HepG2 (cell line): Measurements from ENCODE around the gene TMEM164. TPM values are rescaled to one million over a fixed set of nuclear protein-coding genes. Genes with fewer than 3 reads are reported as not detected.

ENCODE experiments used
- ATAC-seq: fragments of 200-7000 bp; cut with Tn5 transposase; 3 replicates; pipeline ENCODE4 v1.9.1; 2020; ENCODE audit warnings: mild to moderate bottlenecking, moderate library complexity
- BruUV-seq: library from RNA; stranded (reverse); fragments of 400-500 nt; replicated peaks from 2 replicates; lab custom pipeline; 2021; lab: Mats Ljungman, UMichigan
- CTCF ChIA-PET: fragments of 300-600 bp; formaldehyde crosslinking; extraction: SDS; loops from one replicate; lab custom pipeline; 2021; ENCODE audit warnings: low total read pairs, inconsistent platforms, low intra/inter-chr PET ratio; lab: Yijun Ruan, JAX
- POLR2A ChIA-PET: fragments of 350-600 bp; sonication (Branson Sonifier 250); formaldehyde crosslinking; loops from one replicate; lab custom pipeline; 2020; ENCODE audit warnings: antibody characterized with exemption, inconsistent platforms; lab: Yijun Ruan, JAX
- DNase-seq: peaks from one replicate; pipeline ENCODE4 v3.0.0-alpha.2; 2015; ENCODE audit warnings: low spot score
- FAIRE-seq: peaks from 3 replicates; lab custom pipeline; 2011; peaks lifted over from hg19 to GRCh38; lab: Jason Lieb, UNC
- H2AFZ ChIP-seq: one replicate; pipeline ENCODE4 v1.6.1; 2011; ENCODE audit warnings: low read length, inconsistent platforms
- H3K27ac ChIP-seq: fragments of 300-600 bp; 3 replicates; pipeline ENCODE4 v1.8.0; 2011; ENCODE audit warnings: mixed run types, mild to moderate bottlenecking, mixed read lengths, low read length, inconsistent platforms; ENCODE audit not compliant: insufficient read depth; ENCODE audit errors: extremely low read length
- H3K27me3 ChIP-seq, 2 experiments: fragments of 200-600 bp in 1 of 2; 2 replicates in 1 of 2; 3 replicates in 1 of 2; pipeline versions ENCODE4 v1.6.0 to v1.8.0; 2011; ENCODE audit warnings: low read length in 2 of 2, mild to moderate bottlenecking in 2 of 2, moderate library complexity in 2 of 2, inconsistent platforms in 1 of 2; ENCODE audit not compliant: insufficient read depth in 2 of 2, control insufficient read depth in 1 of 2
- H3K36me3 ChIP-seq, 2 experiments: fragments of 200-600 bp in 1 of 2; replicated peaks in 1 of 2; 2 replicates in 1 of 2; 3 replicates in 1 of 2; pipeline versions ENCODE4 v1.5.1 to v1.8.0; 2011; ENCODE audit warnings: low read length in 2 of 2, inconsistent platforms in 1 of 2; ENCODE audit not compliant: insufficient read depth in 2 of 2, control insufficient read depth in 1 of 2
- H3K4me1 ChIP-seq: 2 replicates; pipeline ENCODE4 v1.5.1; 2012; ENCODE audit warnings: low read length, inconsistent platforms; ENCODE audit not compliant: insufficient read depth
- H3K4me2 ChIP-seq: 2 replicates; pipeline ENCODE4 v1.6.0; 2011; ENCODE audit warnings: low read depth, low read length, inconsistent platforms
- H3K4me3 ChIP-seq, 3 experiments: fragments of 200-600 bp in 1 of 3; sonication (generic), shearing (Covaris generic) in 1 of 3; replicated peaks in 1 of 3; 2 replicates each; pipeline ENCODE4 v1.5.1; 2011 to 2016; ENCODE audit warnings: low read length in 3 of 3, inconsistent platforms in 2 of 3, low read depth in 2 of 3, mild to moderate bottlenecking in 2 of 3, control low read depth in 1 of 3, mixed read lengths in 1 of 3; ENCODE audit not compliant: insufficient read depth in 1 of 3
- H3K79me2 ChIP-seq: one replicate; pipeline ENCODE4 v1.6.1; 2011; ENCODE audit warnings: low read length, inconsistent platforms; ENCODE audit not compliant: insufficient read depth
- H3K9ac ChIP-seq: 2 replicates; pipeline ENCODE4 v1.6.0; 2011; ENCODE audit warnings: mild to moderate bottlenecking, low read depth, low read length, inconsistent platforms; ENCODE audit not compliant: insufficient read depth
- H3K9me3 ChIP-seq: 2 replicates; pipeline ENCODE4 v1.5.1; 2012; ENCODE audit warnings: mild to moderate bottlenecking, low read length
- H4K20me1 ChIP-seq: 2 replicates; pipeline ENCODE4 v1.6.0; 2011; ENCODE audit warnings: inconsistent platforms, mild to moderate bottlenecking, low read length, moderate library complexity; ENCODE audit not compliant: insufficient read depth
- CHCHD3 ChIP-seq: sonication (generic); formaldehyde crosslinking; IDR thresholded peaks from 2 replicates; pipeline ENCODE4 v1.8.0; 2022; ENCODE audit warnings: mild to moderate bottlenecking, missing genetic modification reagents, moderate library complexity
- DMTF1 ChIP-seq: sonication (generic); formaldehyde crosslinking; IDR thresholded peaks from 2 replicates; pipeline ENCODE4 v1.4.0; 2020; ENCODE audit warnings: mild to moderate bottlenecking, missing genetic modification reagents
- KDM2A ChIP-seq: sonication (generic); formaldehyde crosslinking; IDR thresholded peaks from 2 replicates; pipeline ENCODE4 v1.4.0; 2020; ENCODE audit warnings: low read depth, missing genetic modification reagents, borderline replicate concordance
- SATB2 ChIP-seq: sonication (generic); formaldehyde crosslinking; IDR thresholded peaks from 2 replicates; pipeline ENCODE4 v1.5.0; 2020; ENCODE audit warnings: missing genetic modification reagents
- SETDB1 ChIP-seq: sonication (generic); formaldehyde crosslinking; IDR thresholded peaks from 2 replicates; pipeline ENCODE4 v1.5.1; 2020; ENCODE audit warnings: missing genetic modification reagents, mild to moderate bottlenecking, borderline replicate concordance
- SOX6 ChIP-seq, 2 experiments: fragments of 450-650 bp in 1 of 2; sonication (generic) in 1 of 2; formaldehyde crosslinking in 1 of 2; IDR thresholded peaks; 2 replicates each; pipeline versions ENCODE4 v1.4.0 to v1.6.1; 2017 to 2020; ENCODE audit warnings: antibody characterized with exemption in 1 of 2, mild to moderate bottlenecking in 1 of 2, missing genetic modification reagents in 1 of 2
- ZFAT ChIP-seq: sonication (generic); formaldehyde crosslinking; conservative IDR thresholded peaks from 2 replicates; pipeline ENCODE4 v1.8.1; 2023; ENCODE audit warnings: missing genetic modification reagents, inconsistent platforms
- ZNF354B ChIP-seq: sonication (generic); formaldehyde crosslinking; IDR thresholded peaks from 2 replicates; pipeline ENCODE4 v1.8.0; 2022; ENCODE audit warnings: mild to moderate bottlenecking, missing genetic modification reagents
- WGBS: methylation state at CpG from one replicate; pipeline ENCODE4 v1.1.6; 2017; ENCODE audit warnings: low lambda C conversion rate; 5-methylcytosine and 5-hydroxymethylcytosine counted together
- in situ Hi-C: cut with HindIII; loops from 2 replicates; pipeline ENCODE4 v1.10.0; 2017; ENCODE audit warnings: low pct_unique_long_range_greater_than_20kb; ENCODE audit not compliant: extremely low pct_ligation_motif_present
- intact Hi-C: fragments of 100-400 bp; cut with micrococcal nuclease; formaldehyde crosslinking; loops from one replicate; pipeline ENCODE4 v1.10.0; 2022; ENCODE audit not compliant: unreplicated experiment
- polyA plus RNA-seq, 8 experiments: library from polyadenylated mRNA; depleted of rRNA in 3 of 8; stranded (reverse) in 7 of 8; unstranded in 1 of 8; fragments of >200 nt; fragmentation: Illumina TruSeq in 4 of 8; extraction: Trizol in 4 of 8; gene quantifications; 2 replicates each; pipeline versions ENCODE4 v1.2.1 to v1.2.3, GENCODE V29; 2011 to 2016; ENCODE audit warnings: low read depth in 4 of 8, missing spikeins in 1 of 8, mixed read lengths in 1 of 8; ENCODE audit not compliant: insufficient read depth in 1 of 8
- total RNA-seq, 5 experiments: library from RNA; depleted of rRNA; stranded (reverse); fragments of >200 nt; fragmentation: Illumina TruSeq; extraction: Trizol; gene quantifications; 2 replicates each; pipeline ENCODE4 v1.2.3, GENCODE V29; 2016; ENCODE audit warnings: low read depth in 1 of 5
- TF ChIP-seq, protein P1 (sequence below): sonication (generic); formaldehyde crosslinking; IDR thresholded peaks from 2 replicates; pipeline ENCODE4 v1.8.1; 2023; ENCODE audit warnings: mild to moderate bottlenecking, moderate library complexity, missing genetic modification reagents

Gene TMEM164
- total and polyA plus RNA-seq, 2 of the 13 experiments (the other 11 are each of a cell fraction or from before 2014, with no cell fraction given), result 5.8 to 13.2 TPM

DNA sequence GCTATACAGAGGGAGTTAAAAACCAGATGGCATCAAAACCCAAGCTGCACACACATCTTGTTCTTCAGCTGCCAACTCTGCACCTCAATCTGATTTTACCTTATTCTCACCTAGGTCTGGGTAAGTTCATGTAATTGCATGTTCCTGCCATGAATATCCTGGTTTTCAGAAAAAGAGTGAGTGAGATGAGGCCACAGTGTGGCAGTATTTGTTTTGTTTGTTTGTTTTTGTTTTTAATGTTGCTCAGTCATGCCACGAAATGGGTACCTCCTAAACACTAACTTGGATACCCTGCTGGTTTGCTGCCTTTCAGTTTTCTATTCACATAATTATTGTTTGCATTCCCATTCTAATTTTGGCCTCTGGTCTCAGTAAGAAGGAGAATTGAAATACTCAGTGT lies 22.5 kb downstream of the TMEM164 start:
- FAIRE-seq, result peak; percentile 51
- in situ Hi-C loops (no loop called here), intact Hi-C loops (no loop called here)
- Histone ChIP-seq H3K79me2 (no peaks in the 10 kb centered on the region), H3K27me3 (no peaks in the 10 kb centered on the region), H4K20me1 (no peaks in the 10 kb centered on the region), H3K9ac (no peak overlapping the region), H3K4me3 (no peak overlapping the region), H3K36me3 (no peaks in the 10 kb centered on the region), H3K4me2 (no peak overlapping the region), H2AFZ (no peak overlapping the region), H3K27ac (no peak overlapping the region), H3K9me3 (no peaks in the 10 kb centered on the region), H3K4me1 (no peaks in the 10 kb centered on the region)
- ATAC-seq, result no peak
- ChIA-PET POLR2A (no interaction called here), CTCF (no interaction called here)
- no peak for TF ChIP-seq SOX6 (IDR thresholded peaks at IDR 0.05)
- TF ChIP-seq SOX6 (CRISPR knock-in tag; IDR thresholded peaks at IDR 0.05), result no peak
- no peak for DNase-seq
- WGBS, result 75% methylated on average over 1 of the region's 1 CpG
- no TSS peak for BruUV-seq

DNA sequence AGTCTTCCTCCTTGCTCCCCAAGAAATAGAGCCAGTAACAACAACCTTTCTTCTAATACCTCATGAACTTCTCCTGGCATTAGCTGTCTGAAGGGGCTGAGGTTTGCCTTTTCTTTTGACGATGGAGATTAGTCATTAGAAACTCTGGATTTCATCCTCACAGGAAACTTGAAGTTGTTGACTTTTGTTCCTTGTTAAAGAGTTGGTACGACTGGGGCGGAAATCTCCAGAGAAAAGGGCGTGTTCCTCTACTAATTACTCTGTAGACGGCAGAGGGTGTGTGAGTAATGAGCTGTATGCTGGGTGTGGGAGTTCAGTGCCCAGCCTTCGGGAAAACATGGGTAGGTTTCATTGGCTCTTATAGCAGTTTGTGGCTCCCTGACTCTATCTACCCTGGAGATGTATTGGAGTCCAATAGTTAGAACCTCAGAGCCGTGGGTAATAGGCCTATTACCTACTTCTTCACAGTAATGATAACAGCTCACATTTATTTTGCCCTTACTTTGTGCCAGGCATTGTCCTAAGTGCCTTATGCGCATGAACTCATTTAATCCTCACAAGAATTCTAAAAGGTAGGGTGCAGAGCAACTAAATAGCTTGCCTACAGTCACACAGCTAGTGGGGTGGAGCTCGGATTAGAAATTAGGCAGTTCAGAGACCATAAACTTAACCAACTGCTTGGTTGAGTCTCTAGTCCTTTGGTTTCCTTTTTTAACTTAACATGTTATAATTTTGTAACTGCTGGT lies 23.4 kb downstream of the TMEM164 start:
- TF ChIP-seq DMTF1 (CRISPR knock-in tag) (no peak), CHCHD3 (no peak), ZFAT (CRISPR knock-in tag) (no peak), KDM2A (CRISPR knock-in tag) (no peak), SETDB1 (no peak), ZNF354B (CRISPR knock-in tag) (no peak), SATB2 (no peak)
- TF ChIP-seq, protein P1, sequence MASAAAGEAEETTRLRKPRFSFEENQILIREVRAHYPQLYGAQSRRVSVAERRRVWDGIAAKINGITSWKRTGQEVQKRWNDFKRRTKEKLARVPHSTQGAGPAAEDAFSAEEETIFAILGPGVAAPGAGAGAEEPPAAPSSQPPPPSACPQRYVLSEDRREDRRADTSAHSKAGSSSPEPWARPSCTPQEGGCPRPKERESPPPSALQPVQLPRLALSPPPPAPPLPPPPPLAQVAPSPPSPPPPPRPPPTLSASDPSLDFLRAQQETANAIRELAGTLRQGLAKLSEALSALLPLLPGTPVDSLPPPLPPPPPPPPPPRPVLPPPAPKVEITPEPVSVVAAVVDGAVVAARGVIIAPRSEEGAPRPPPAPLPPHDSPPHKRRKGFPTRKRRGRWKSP (CRISPR knock-in tag), result no peak
- Histone ChIP-seq H3K4me1 (no peaks in the 10 kb centered on the region), H3K4me2 (no peak overlapping the region), H3K79me2 (no peaks in the 10 kb centered on the region), H3K36me3 (no peaks in the 10 kb centered on the region), H3K27me3 (no peaks in the 10 kb centered on the region), H4K20me1 (no peaks in the 10 kb centered on the region), H3K27ac (no peak overlapping the region), H3K4me3 (no peak overlapping the region), H2AFZ (no peak overlapping the region), H3K9ac (no peak overlapping the region), H3K9me3 (no peaks in the 10 kb centered on the region)
- intact Hi-C loops (no loop called here), in situ Hi-C loops (no loop called here)
- ATAC-seq (no peak), FAIRE-seq (no peak), DNase-seq (no peak)
- CTCF ChIA-PET, result no interaction called here
- WGBS, result 96% methylated on average over 8 of the region's 9 CpGs
- POLR2A ChIA-PET, result no interaction called here
- no TSS peak for BruUV-seq
